Peyer's patch (tissue), 4 donors: ENCODE measurements around the gene C6orf47.

Source experiments
- POLR2A ChIP-seq, 2 donors: fragments of 450-650 bp; IDR thresholded peaks; one replicate each; pipeline ENCODE4 v1.5.1; 2017; ENCODE audit warnings: antibody characterized with exemption in 2 of 2, mild to moderate bottlenecking in 2 of 2, moderate library complexity in 2 of 2
- TF ChIP-seq, protein P1 (sequence below), 6 experiments: fragments of 450-650 bp in 4 of 6; fragments of 200-600 bp in 2 of 6; sonication (generic) in 1 of 6; IDR thresholded peaks; one replicate each; pipeline ENCODE4 v1.5.1; 2017 to 2019; ENCODE audit warnings: antibody characterized with exemption in 6 of 6, mild to moderate bottlenecking in 3 of 6, moderate library complexity in 1 of 6

DNA sequence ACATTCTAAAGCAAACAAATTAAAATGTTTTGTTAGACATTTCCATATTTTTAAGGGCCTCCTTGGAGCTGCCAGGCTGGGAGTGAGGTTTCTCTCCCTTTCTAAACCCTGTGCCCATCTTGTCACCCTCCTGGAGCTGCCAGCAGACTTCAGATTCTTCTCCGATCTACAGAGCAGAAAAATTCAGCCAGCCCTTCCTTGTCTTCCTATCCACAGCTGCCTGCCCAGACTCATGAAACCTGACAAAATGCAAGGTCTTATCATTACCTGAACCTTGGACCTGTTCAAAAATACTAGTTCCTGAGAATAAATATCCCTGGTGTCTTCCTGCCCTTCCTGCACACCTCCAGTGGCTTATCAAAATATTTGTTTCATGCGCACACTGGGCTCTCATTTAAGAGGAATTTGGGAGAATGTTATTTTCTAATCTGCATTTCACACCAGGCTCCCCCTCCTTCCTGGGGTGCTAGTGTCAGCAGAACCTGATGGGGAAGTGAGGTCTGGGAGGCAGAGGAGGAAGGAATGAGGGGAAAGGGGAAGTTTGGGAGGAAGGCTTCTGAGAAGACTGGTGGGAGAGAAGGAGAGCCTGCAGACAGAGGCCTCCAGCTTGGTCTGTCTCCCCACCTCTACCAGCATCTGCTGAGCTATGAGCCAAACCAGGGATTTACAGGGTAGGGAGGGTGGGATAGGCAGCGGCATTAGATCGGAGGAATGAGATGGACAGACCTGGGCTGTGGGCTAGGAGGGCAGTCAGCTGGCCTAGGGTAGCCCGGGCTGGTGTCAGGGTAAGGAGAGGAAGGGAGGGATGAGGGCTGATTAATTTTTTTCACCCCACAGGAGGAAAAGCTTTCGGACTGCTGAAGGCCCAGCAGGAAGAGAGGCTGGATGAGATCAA, 45.6 kb downstream of the C6orf47 start, which contains the start of gene AIF1:
- TF ChIP-seq, protein P1, sequence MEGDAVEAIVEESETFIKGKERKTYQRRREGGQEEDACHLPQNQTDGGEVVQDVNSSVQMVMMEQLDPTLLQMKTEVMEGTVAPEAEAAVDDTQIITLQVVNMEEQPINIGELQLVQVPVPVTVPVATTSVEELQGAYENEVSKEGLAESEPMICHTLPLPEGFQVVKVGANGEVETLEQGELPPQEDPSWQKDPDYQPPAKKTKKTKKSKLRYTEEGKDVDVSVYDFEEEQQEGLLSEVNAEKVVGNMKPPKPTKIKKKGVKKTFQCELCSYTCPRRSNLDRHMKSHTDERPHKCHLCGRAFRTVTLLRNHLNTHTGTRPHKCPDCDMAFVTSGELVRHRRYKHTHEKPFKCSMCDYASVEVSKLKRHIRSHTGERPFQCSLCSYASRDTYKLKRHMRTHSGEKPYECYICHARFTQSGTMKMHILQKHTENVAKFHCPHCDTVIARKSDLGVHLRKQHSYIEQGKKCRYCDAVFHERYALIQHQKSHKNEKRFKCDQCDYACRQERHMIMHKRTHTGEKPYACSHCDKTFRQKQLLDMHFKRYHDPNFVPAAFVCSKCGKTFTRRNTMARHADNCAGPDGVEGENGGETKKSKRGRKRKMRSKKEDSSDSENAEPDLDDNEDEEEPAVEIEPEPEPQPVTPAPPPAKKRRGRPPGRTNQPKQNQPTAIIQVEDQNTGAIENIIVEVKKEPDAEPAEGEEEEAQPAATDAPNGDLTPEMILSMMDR (IDR thresholded peaks at IDR 0.05): no peak
- TF ChIP-seq POLR2A (IDR thresholded peaks at IDR 0.05): no peak
